HL-60 (cell line): ENCODE measurements around the gene ZNF598.

Experiments used
- CTCF ChIP-seq: IDR thresholded peaks from one replicate; pipeline ENCODE4 v1.5.1; 2011; ENCODE audit warnings: low read length, control low read depth, inconsistent platforms; ENCODE audit not compliant: insufficient read depth
- REST ChIP-seq: IDR thresholded peaks from 2 replicates; pipeline ENCODE4 v1.6.1; 2012; ENCODE audit warnings: low read depth; ENCODE audit not compliant: insufficient replicate concordance
- SPI1 ChIP-seq: IDR thresholded peaks from 2 replicates; pipeline ENCODE4 v1.6.1; 2012; ENCODE audit warnings: low read depth, mild to moderate bottlenecking, borderline replicate concordance

- TF ChIP-seq CTCF (no peak), REST (no peak), SPI1 (no peak)
Observed at GRCh38 chr16:2019518-2019920, 9.9 kb upstream of the ZNF598 start, which contains the start of gene NPW.
